ENCODE measurements around the gene DHRS12. TPM values are rescaled to one million over a fixed set of nuclear protein-coding genes. Genes with fewer than 3 reads are reported as not detected.
A peak's percentile ranks its signal among the peaks of the same experiment; 100 is the strongest.

DHRS12 gene
- total RNA-seq, 1 experiment from 2014 or later, result 8.8 TPM

DNA sequence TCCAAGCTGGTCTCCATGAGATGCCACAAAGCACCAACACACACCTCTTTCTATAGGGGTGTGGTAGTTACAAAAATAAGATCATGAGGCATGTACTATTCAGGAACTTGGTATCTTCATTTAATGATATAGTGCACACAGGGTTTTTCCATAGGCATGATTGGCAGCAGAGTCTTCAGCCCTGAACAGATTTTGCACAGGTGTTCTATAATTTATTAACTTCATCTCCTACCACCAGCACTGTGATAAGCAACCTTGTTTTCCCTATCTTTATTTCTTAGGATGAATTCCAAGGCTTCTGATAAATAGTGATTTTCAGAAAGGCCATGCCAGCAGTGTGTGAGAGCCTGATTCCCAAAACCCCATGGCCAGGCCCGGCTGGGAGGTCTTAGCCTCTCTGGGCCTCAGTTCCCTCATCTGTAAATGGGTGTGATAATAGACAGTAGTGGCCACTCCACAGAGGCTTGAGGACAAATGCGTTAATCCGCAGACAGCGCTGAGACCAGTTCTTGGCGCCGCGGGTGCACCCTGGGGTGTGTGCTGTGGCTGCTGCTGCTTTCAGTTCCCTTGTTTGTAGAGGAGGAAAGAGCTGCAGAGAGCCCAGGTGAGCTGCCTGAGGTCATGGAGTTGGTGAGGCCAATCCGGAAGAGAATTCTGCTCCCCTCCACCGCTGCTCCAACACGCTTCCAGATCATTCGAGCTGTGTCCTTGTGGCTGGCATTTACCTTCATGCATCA is 33.1 kb downstream of the DHRS12 start:
- Histone ChIP-seq H3K18ac (ENCODE audit: insufficient read length, low read depth, low read length) (no peak overlapping the region), H3K4me2 (ENCODE audit: insufficient read depth, insufficient read length, low read length) (no peak overlapping the region), H3K79me1 (ENCODE audit: insufficient read depth, low read depth, low read length, poor library complexity, severe bottlenecking) (no peaks in the 10 kb centered on the region), H2BK120ac (ENCODE audit: low read depth, low read length, poor library complexity, severe bottlenecking) (no peak overlapping the region), H4K91ac (ENCODE audit: insufficient read length, low read depth, low read length) (no peak overlapping the region), H3K9me3 (ENCODE audit: control insufficient read depth, low read depth, low read length) (no peaks in the 10 kb centered on the region), H2AK5ac (ENCODE audit: insufficient read length, low read length) (no peak overlapping the region), H3K9ac (ENCODE audit: extremely low read depth, insufficient read length, low read length) (no peak overlapping the region), H4K20me1 (ENCODE audit: control insufficient read depth, insufficient read depth, insufficient read length) (no peaks in the 10 kb centered on the region), H3K4ac (ENCODE audit: low read depth, low read length) (no peak overlapping the region), H3T11ph (ENCODE audit: low read length) (no peak overlapping the region), H3K27ac (ENCODE audit: insufficient read length, low read depth, low read length) (no peak overlapping the region), H2BK12ac (ENCODE audit: insufficient read length, low read depth, low read length) (no peak overlapping the region), H3K4me1 (ENCODE audit: insufficient read depth, low read length) (0 out of 2 replicates have a peak, but pooled peaks cover 3% of the 10 kb centered on the region), H3K79me2 (ENCODE audit: insufficient read depth, low read length) (no peaks in the 10 kb centered on the region), H3K14ac (ENCODE audit: insufficient read depth, low read length) (no peak overlapping the region), H4K8ac (replicated peaks; ENCODE audit: insufficient read length, low read depth, low read length) (no peak overlapping the region), H3K27me3 (ENCODE audit: insufficient read depth, low read length) (no peaks in the 10 kb centered on the region), H2BK20ac (ENCODE audit: low read depth, low read length, poor library complexity, severe bottlenecking) (no peak overlapping the region), H3K23ac (ENCODE audit: insufficient read length, low read depth, low read length) (no peak overlapping the region), H4K5ac (ENCODE audit: insufficient read length, low read depth, low read length) (no peak overlapping the region), H2BK15ac (ENCODE audit: low read depth, low read length) (no peak overlapping the region), H2BK5ac (ENCODE audit: insufficient read length, low read length) (no peak overlapping the region), H3K56ac (ENCODE audit: insufficient read length, low read depth, low read length) (no peak overlapping the region), H2AFZ (ENCODE audit: low read length) (no peak overlapping the region), H3K23me2 (ENCODE audit: insufficient read length, low read depth, low read length, poor library complexity, severe bottlenecking) (no peaks in the 10 kb centered on the region)
- Mint-ChIP-seq H3K9me3 (no peaks in the 10 kb centered on the region), H3K27ac (peak overlapping the region in 1 of 3 experiments; percentile 44; a peak in 2 of 7 replicates), H3K4me1 (peaks cover 27% of the 10 kb centered on the region in 2 experiments), H3K36me3 (ENCODE audit: insufficient read depth in 1 of 3, low read depth in 3 of 3) (peaks cover 0 to 9% (median 4%) of the 10 kb centered on the region in 3 experiments; a peak in 4 of 7 replicates), H3K27me3 (ENCODE audit: low read depth) (no peaks in the 10 kb centered on the region; the same call in 1 of the 2 replicates), H3K4me3 (no peak overlapping the region)
- no CpG with 5 or more reads among the region's 11 CpGs for WGBS (ENCODE audit: extremely low coverage, insufficient read length, low lambda C conversion rate)
- TF ChIP-seq, protein P1, sequence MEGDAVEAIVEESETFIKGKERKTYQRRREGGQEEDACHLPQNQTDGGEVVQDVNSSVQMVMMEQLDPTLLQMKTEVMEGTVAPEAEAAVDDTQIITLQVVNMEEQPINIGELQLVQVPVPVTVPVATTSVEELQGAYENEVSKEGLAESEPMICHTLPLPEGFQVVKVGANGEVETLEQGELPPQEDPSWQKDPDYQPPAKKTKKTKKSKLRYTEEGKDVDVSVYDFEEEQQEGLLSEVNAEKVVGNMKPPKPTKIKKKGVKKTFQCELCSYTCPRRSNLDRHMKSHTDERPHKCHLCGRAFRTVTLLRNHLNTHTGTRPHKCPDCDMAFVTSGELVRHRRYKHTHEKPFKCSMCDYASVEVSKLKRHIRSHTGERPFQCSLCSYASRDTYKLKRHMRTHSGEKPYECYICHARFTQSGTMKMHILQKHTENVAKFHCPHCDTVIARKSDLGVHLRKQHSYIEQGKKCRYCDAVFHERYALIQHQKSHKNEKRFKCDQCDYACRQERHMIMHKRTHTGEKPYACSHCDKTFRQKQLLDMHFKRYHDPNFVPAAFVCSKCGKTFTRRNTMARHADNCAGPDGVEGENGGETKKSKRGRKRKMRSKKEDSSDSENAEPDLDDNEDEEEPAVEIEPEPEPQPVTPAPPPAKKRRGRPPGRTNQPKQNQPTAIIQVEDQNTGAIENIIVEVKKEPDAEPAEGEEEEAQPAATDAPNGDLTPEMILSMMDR (conservative IDR thresholded peaks at IDR 0.05), result no peak
- no peak for DNase-seq
